Embryonic facial prominence (tissue), 1 donor: Measurements from ENCODE around the gene GGA2.
"Not testable (repeated sequence)": the region's sequence is repeated elsewhere in the genome, so short reads cannot be mapped to it uniquely, and the experiment has no call there.

Experiments used
- DNase-seq: peaks from one replicate; pipeline ENCODE4 v3.0.0-alpha.2; 2016; ENCODE audit errors: extremely low spot score

GGA2 gene

GRCh38 chr16:23504453-23505179, 5.7 kb downstream of the GGA2 start:
- no peak for DNase-seq

- DNase-seq, result no peak
Measured at GRCh38 chr16:23504076-23504452, 6.2 kb downstream of the GGA2 start.

GRCh38 chr16:23502466-23502865, 7.8 kb downstream of the GGA2 start:
- DNase-seq, result no peak

- DNase-seq, result no peak
Measured at GRCh38 chr16:23501291-23501690, 9.0 kb downstream of the GGA2 start.

- DNase-seq, result no peak
Measured at GRCh38 chr16:23500862-23501225, 9.4 kb downstream of the GGA2 start.

GRCh38 chr16:23500212-23500861, 10.0 kb downstream of the GGA2 start:
- no peak for DNase-seq

- DNase-seq, result no peak
Measured at GRCh38 chr16:23499801-23500200, 10.5 kb downstream of the GGA2 start.

- no peak for DNase-seq
Measured at GRCh38 chr16:23498863-23499262, 11.4 kb downstream of the GGA2 start.

- DNase-seq, result no peak
Measured at GRCh38 chr16:23497543-23497868, 12.8 kb downstream of the GGA2 start.

GRCh38 chr16:23496821-23497542, 13.3 kb downstream of the GGA2 start:
- no peak for DNase-seq

- no peak for DNase-seq
Measured at GRCh38 chr16:23495671-23496070, 14.6 kb downstream of the GGA2 start.

GRCh38 chr16:23494188-23494587, 16.1 kb downstream of the GGA2 start:
- DNase-seq, result no peak

GRCh38 chr16:23491490-23492391, 18.6 kb downstream of the GGA2 start:
- no peak for DNase-seq

- no peak for DNase-seq
Measured at GRCh38 chr16:23486480-23486879, 23.8 kb downstream of the GGA2 start.

- no peak for DNase-seq
Measured at GRCh38 chr16:23485841-23486240, 24.5 kb downstream of the GGA2 start.

GRCh38 chr16:23485257-23485614, 25.1 kb downstream of the GGA2 start:
- DNase-seq, result no peak

GRCh38 chr16:23484510-23485256, 25.6 kb downstream of the GGA2 start:
- no peak for DNase-seq

GRCh38 chr16:23483492-23483891, 26.8 kb downstream of the GGA2 start:
- not testable (repeated sequence) for DNase-seq

- no peak for DNase-seq
Measured at GRCh38 chr16:23482778-23483177, 27.5 kb downstream of the GGA2 start.

GRCh38 chr16:23480257-23480656, 30.0 kb downstream of the GGA2 start:
- DNase-seq, result no peak

- no peak for DNase-seq
Measured at GRCh38 chr16:23479138-23479537, 31.2 kb downstream of the GGA2 start.
